Activated CD8-positive, alpha-beta T cell treated with anti-CD3 and anti-CD28 coated beads for 36 hours (primary cell): Measurements from ENCODE around the gene UBXN11. TPM values are rescaled to one million over a fixed set of nuclear protein-coding genes. Genes with fewer than 3 reads are reported as not detected.

Experiments
- ATAC-seq: fragments of 200-7000 bp; cut with Tn5 transposase; one replicate; pipeline ENCODE4 v1.10.0; 2021; ENCODE audit warnings: mild to moderate bottlenecking, moderate library complexity
- CTCF ChIA-PET: fragments of 350-600 bp; sonication (Branson Sonifier 250); formaldehyde crosslinking; loops from one replicate; lab custom pipeline; 2021; ENCODE audit warnings: antibody characterized with exemption; lab: Charles Lee
- POLR2A ChIA-PET: fragments of 350-600 bp; sonication (Branson Sonifier 250); formaldehyde crosslinking; loops from one replicate; lab custom pipeline; 2021; ENCODE audit warnings: antibody characterized with exemption; lab: Charles Lee
- DNase-seq: peaks from one replicate; pipeline ENCODE4 v3.0.0-alpha.2; 2020
- H3K27ac Mint-ChIP-seq: one replicate; pipeline ENCODE4 v1.8.0; 2021; ENCODE audit warnings: mild to moderate bottlenecking, mixed read lengths
- H3K27me3 Mint-ChIP-seq: one replicate; pipeline ENCODE4 v1.8.0; 2021; ENCODE audit warnings: mixed read lengths
- H3K36me3 Mint-ChIP-seq: one replicate; pipeline ENCODE4 v1.8.0; 2021; ENCODE audit warnings: low read depth, mixed read lengths
- H3K4me1 Mint-ChIP-seq: one replicate; pipeline ENCODE4 v1.8.0; 2021; ENCODE audit warnings: low read depth, mixed read lengths
- H3K4me3 Mint-ChIP-seq: one replicate; pipeline ENCODE4 v1.8.0; 2021; ENCODE audit warnings: mild to moderate bottlenecking, moderate library complexity, mixed read lengths
- H3K9me3 Mint-ChIP-seq: one replicate; pipeline ENCODE4 v1.8.0; 2021; ENCODE audit warnings: mixed read lengths
- CTCF ChIP-seq: fragments of 200-600 bp; IDR thresholded peaks from one replicate; pipeline ENCODE4 v1.8.0; 2022; ENCODE audit warnings: antibody characterized with exemption, mild to moderate bottlenecking
- intact Hi-C: fragments of 100-400 bp; cut with micrococcal nuclease; formaldehyde crosslinking; loops from one replicate; pipeline ENCODE4 v1.10.0; 2022
- total RNA-seq, 2 experiments: library from RNA; stranded (reverse); gene quantifications; one replicate each; pipeline ENCODE4 v1.2.3, GENCODE V29; 2021

UBXN11 gene
- 10 to 100 TPM; 24.9 to 26.0 TPM for total RNA-seq

DNA sequence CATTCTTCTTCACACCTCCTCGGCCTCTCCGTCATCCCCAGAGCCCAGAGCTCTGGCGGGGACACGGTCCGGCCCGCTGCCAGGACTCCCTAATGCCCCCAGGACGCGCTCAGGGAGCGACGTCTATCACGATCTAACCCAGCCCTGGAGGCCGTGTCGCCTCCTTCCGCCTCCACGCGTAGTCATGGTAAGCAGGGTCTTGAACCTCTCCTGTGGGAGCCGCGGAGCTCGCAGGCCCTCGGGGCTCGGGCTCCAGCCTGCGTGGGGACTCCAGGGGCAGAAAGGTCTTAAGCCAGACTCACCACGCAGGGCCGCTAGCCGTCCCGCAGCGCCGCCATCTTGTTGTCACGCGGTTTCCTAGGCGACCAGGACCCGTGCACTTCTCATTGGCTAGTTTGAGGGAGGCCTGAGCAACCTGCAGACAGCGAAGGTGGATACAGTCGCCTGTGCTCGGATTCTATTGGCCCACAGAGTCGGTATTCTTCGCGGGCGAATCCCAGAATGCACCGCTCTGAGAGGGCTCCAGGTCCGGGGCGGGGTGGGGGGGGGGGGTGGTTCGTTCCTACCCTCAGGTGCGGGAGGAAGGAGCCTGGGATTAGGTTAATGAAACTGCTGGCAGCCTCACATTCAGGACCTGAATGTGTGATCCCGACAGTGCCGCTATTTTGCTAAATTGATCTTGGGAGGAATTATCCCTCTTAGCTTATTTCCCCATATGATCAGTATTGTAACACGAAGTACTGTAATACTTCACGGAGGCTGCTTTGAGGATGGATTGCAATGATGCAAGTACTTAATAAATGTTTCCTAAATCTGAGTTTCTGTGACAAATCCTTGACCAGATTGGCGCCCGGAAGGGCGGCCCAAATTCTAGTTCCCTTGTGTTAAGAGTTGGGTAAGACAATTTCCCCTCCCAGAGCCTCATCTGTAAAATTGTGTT lies at the start of gene UBXN11:
TSS of gene UBXN11 (minus strand) at position 347 of the 940 bp plus-strand sequence. CDS start 3,753 bp downstream, outside the sequence.
- TF ChIP-seq CTCF = no peak
- Mint-ChIP-seq H3K4me1 (peaks cover 22% of the 10 kb centered on the region), H3K9me3 (no peaks in the 10 kb centered on the region), H3K36me3 (no peaks in the 10 kb centered on the region), H3K4me3 (peak within 1 kb of the TSS; percentile 86), H3K27me3 (no peaks in the 10 kb centered on the region), H3K27ac (peak within 1 kb of the TSS; percentile 93)
- ATAC-seq (peak; percentile 98), DNase-seq (peak; percentile 98)
- POLR2A ChIA-PET = interaction anchor here (0.6 to 8.1 kb wide), 10 partner anchors 8 to 114 kb away, joined by 3 to 77 read pairs (median 4); partner anchors contain the start of genes CD52 and CEP85
- intact Hi-C loops = no loop called here
- CTCF ChIA-PET = interaction anchor here (0.8 to 3.9 kb wide), 11 partner anchors 7 to 85 kb away, joined by 3 to 46 read pairs (median 3); partner anchors contain the start of genes CD52 and SH3BGRL3

- H3K27ac Mint-ChIP-seq = no peak overlapping the region
Observed at GRCh38 chr1:26356106-26356505, 49.7 kb upstream of the UBXN11 start.

DNA sequence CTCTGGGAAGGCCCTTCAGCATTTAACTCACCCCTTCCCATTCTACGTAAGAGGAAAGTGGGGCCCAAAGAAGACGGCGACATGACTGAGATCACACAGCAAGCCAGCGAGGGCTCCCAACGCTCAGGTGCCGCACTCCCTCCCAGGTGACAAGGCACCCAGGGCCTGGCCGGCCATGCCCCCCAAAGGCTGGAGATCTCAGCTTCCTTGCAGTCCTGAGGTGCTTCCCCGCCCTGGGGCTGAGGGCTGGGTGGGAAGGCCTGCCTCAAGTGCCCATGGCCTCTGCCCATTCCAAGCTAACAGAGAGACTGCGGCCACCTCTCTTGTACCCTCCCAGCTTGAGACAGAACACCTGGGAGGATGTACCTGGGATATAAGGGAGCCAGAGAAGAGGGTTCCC lies 48.5 kb upstream of the UBXN11 start:
- DNase-seq (no peak), ATAC-seq (no peak)
- Mint-ChIP-seq H3K9me3 (no peaks in the 10 kb centered on the region), H3K4me3 (no peak overlapping the region), H3K27ac (no peak overlapping the region), H3K4me1 (peaks cover 16% of the 10 kb centered on the region), H3K27me3 (no peaks in the 10 kb centered on the region), H3K36me3 (no peaks in the 10 kb centered on the region)
- POLR2A ChIA-PET = interaction anchor here (0.8 to 1.0 kb wide), 2 partner anchors 9 to 11 kb away, joined by 3 to 5 read pairs; no protein-coding TSS in a partner anchor
- CTCF ChIA-PET = interaction anchor here (1.2 to 1.4 kb wide), 4 partner anchors 9 to 185 kb away, joined by 3 to 8 read pairs (median 4); partner anchors contain the start of gene ZNF593
- intact Hi-C loops = loop anchor here (5.0 kb wide), 1 partner anchor 37 kb away; no protein-coding TSS in a partner anchor
- TF ChIP-seq CTCF = no peak

More at GRCh38 chr1:26356106-26356505, 49.7 kb upstream of the UBXN11 start:
- H3K4me3 Mint-ChIP-seq = no peak overlapping the region
- peaks cover 25% of the 10 kb centered on the region for H3K4me1 Mint-ChIP-seq
- POLR2A ChIA-PET = no interaction called here
- intact Hi-C loops = loop anchor here (5.0 kb wide), 1 partner anchor 36 kb away; no protein-coding TSS in a partner anchor
- TF ChIP-seq CTCF = no peak
- H3K27me3 Mint-ChIP-seq = peaks cover 6% of the 10 kb centered on the region
- no peaks in the 10 kb centered on the region for H3K9me3 Mint-ChIP-seq
- ATAC-seq = no peak
- CTCF ChIA-PET = interaction anchor here (1.4 kb wide), 1 partner anchor 34 kb away, joined by 3 read pairs; no protein-coding TSS in a partner anchor
- no peaks in the 10 kb centered on the region for H3K36me3 Mint-ChIP-seq
- DNase-seq = no peak

GRCh38 chr1:26353976-26354820 lies 47.8 kb upstream of the UBXN11 start, which contains the start of gene CRYBG2:
TSS of gene CRYBG2 (minus strand) at chr1:26354130. CDS start at chr1:26346657, 7,473 bp downstream.
- no peak within 1 kb of the TSS for H3K4me3 Mint-ChIP-seq
- ATAC-seq (no peak), DNase-seq (no peak)
- TF ChIP-seq CTCF = no peak
- no peak within 1 kb of the TSS for H3K27ac Mint-ChIP-seq
- no peaks in the 10 kb centered on the region for H3K36me3 Mint-ChIP-seq
- H3K27me3 Mint-ChIP-seq = no peaks in the 10 kb centered on the region
- H3K9me3 Mint-ChIP-seq = no peaks in the 10 kb centered on the region
- ChIA-PET CTCF (interaction anchor here (1.1 to 1.4 kb wide), 5 partner anchors 10 to 185 kb away, joined by 3 to 8 read pairs (median 3); partner anchors contain the start of gene ZNF593), POLR2A (interaction anchor here (0.8 to 1.0 kb wide), 2 partner anchors 9 to 11 kb away, joined by 3 to 5 read pairs; no protein-coding TSS in a partner anchor)
- peaks cover 9% of the 10 kb centered on the region for H3K4me1 Mint-ChIP-seq
- intact Hi-C loops = no loop called here
